Astrocyte (in vitro differentiated cells and primary cell): Measurements from ENCODE around the gene NFS1. TPM values are rescaled to one million over a fixed set of nuclear protein-coding genes. Genes with fewer than 3 reads are reported as not detected.

Source experiments
- DNase-seq: peaks from one replicate; pipeline ENCODE4 v3.0.0-alpha.2; 2010; ENCODE audit warnings: low read depth
- FAIRE-seq: peaks from 2 replicates; lab custom pipeline; 2011; peaks lifted over from hg19 to GRCh38; lab: Jason Lieb, UNC
- H2AFZ ChIP-seq: 2 replicates; pipeline ENCODE4 v1.6.0; 2012; ENCODE audit warnings: low read depth, low read length, inconsistent platforms
- H3K27ac ChIP-seq: 2 replicates; pipeline ENCODE4 v1.5.1; 2011; ENCODE audit warnings: low read depth, low read length, inconsistent platforms
- H3K27me3 ChIP-seq: 2 replicates; pipeline ENCODE4 v1.6.0; 2011; ENCODE audit warnings: low read length, inconsistent platforms; ENCODE audit not compliant: insufficient read depth
- H3K36me3 ChIP-seq: 2 replicates; pipeline ENCODE4 v1.5.1; 2011; ENCODE audit warnings: low read length, inconsistent platforms; ENCODE audit not compliant: insufficient read depth
- H3K4me1 ChIP-seq: 2 replicates; pipeline ENCODE4 v1.5.1; 2011; ENCODE audit warnings: low read length, inconsistent platforms; ENCODE audit not compliant: insufficient read depth
- H3K4me2 ChIP-seq: 2 replicates; pipeline ENCODE4 v1.6.0; 2012; ENCODE audit warnings: low read length, inconsistent platforms
- H3K4me3 ChIP-seq: 2 replicates; pipeline ENCODE4 v1.5.1; 2011; ENCODE audit warnings: low read depth, mild to moderate bottlenecking, low read length, inconsistent platforms; ENCODE audit not compliant: insufficient read depth
- H3K79me2 ChIP-seq: 2 replicates; pipeline ENCODE4 v1.6.0; 2012; ENCODE audit warnings: mild to moderate bottlenecking, low read length, inconsistent platforms; ENCODE audit not compliant: insufficient read depth
- H3K9ac ChIP-seq: 2 replicates; pipeline ENCODE4 v1.6.0; 2012; ENCODE audit warnings: mild to moderate bottlenecking, low read length, inconsistent platforms
- H3K9me3 ChIP-seq: 2 replicates; pipeline ENCODE4 v1.5.1; 2012; ENCODE audit warnings: low read depth, mild to moderate bottlenecking, low read length, inconsistent platforms; ENCODE audit not compliant: insufficient read depth
- H4K20me1 ChIP-seq: 2 replicates; pipeline ENCODE4 v1.6.0; 2012; ENCODE audit warnings: low read length, inconsistent platforms; ENCODE audit not compliant: insufficient read depth
- H3K27ac Mint-ChIP-seq: one replicate; pipeline ENCODE4 v1.8.0; 2021; ENCODE audit warnings: mild to moderate bottlenecking, mixed read lengths; ENCODE audit not compliant: unreplicated experiment
- H3K27me3 Mint-ChIP-seq: one replicate; pipeline ENCODE4 v1.8.0; 2021; ENCODE audit warnings: low read depth, mixed read lengths; ENCODE audit not compliant: unreplicated experiment
- H3K36me3 Mint-ChIP-seq: one replicate; pipeline ENCODE4 v1.8.0; 2021; ENCODE audit warnings: low read depth, mixed read lengths; ENCODE audit not compliant: unreplicated experiment
- H3K4me1 Mint-ChIP-seq: one replicate; pipeline ENCODE4 v1.8.0; 2021; ENCODE audit warnings: low read depth, mixed read lengths; ENCODE audit not compliant: unreplicated experiment
- H3K4me3 Mint-ChIP-seq: one replicate; pipeline ENCODE4 v1.8.0; 2021; ENCODE audit warnings: mild to moderate bottlenecking, moderate library complexity, mixed read lengths; ENCODE audit not compliant: unreplicated experiment
- H3K9me3 Mint-ChIP-seq: one replicate; pipeline ENCODE4 v1.8.0; 2021; ENCODE audit warnings: mild to moderate bottlenecking, mixed read lengths; ENCODE audit not compliant: unreplicated experiment
- CTCF ChIP-seq: IDR thresholded peaks from 2 replicates; pipeline ENCODE4 v1.5.1; 2011; ENCODE audit warnings: low read depth, mild to moderate bottlenecking, inconsistent platforms, low read length, moderate library complexity; ENCODE audit not compliant: insufficient read depth
- EZH2 ChIP-seq: IDR thresholded peaks from 2 replicates; pipeline ENCODE4 v1.6.1; 2012; ENCODE audit warnings: mild to moderate bottlenecking, low read length, inconsistent platforms; ENCODE audit not compliant: insufficient read depth
- total RNA-seq: library from RNA; stranded (reverse); gene quantifications from 2 replicates; pipeline ENCODE4 v1.2.1, GENCODE V29; 2021

Gene NFS1
- total RNA-seq, 1 donor from 2014 or later: 30.3 TPM

- DNase-seq: peak; percentile 18
- H3K79me2 ChIP-seq: peaks cover 78% of the 10 kb centered on the region
- Mint-ChIP-seq H3K27me3 (no peaks in the 10 kb centered on the region), H3K4me3 (no peak overlapping the region), H3K27ac (peak overlapping the region; percentile 82), H3K4me1 (peaks cover 25% of the 10 kb centered on the region), H3K36me3 (peaks cover 16% of the 10 kb centered on the region), H3K9me3 (no peaks in the 10 kb centered on the region)
- no peak overlapping the region for H3K4me3 ChIP-seq
- H3K9ac ChIP-seq: peak overlapping the region; percentile 0
- no peak overlapping the region for H3K27ac ChIP-seq
- peaks cover 75% of the 10 kb centered on the region for H4K20me1 ChIP-seq
- TF ChIP-seq EZH2 (no peak), CTCF (no peak)
- peaks cover 54% of the 10 kb centered on the region for H3K36me3 ChIP-seq
- FAIRE-seq: no peak
- no peaks in the 10 kb centered on the region for H3K27me3 ChIP-seq
- no peaks in the 10 kb centered on the region for H3K9me3 ChIP-seq
- H2AFZ ChIP-seq: no peak overlapping the region
- H3K4me1 ChIP-seq: peaks cover 19% of the 10 kb centered on the region
- no peak overlapping the region for H3K4me2 ChIP-seq
Observed at GRCh38 chr20:35702051-35702823, 3.1 kb upstream of the NFS1 start.

GRCh38 chr20:35700625-35701148, 1.5 kb upstream of the NFS1 start:
- Histone ChIP-seq H3K4me2 (peak overlapping the region; percentile 100), H2AFZ (no peak overlapping the region), H3K36me3 (peaks cover 41% of the 10 kb centered on the region), H3K79me2 (peaks cover 73% of the 10 kb centered on the region), H3K4me1 (peaks cover 19% of the 10 kb centered on the region), H4K20me1 (peaks cover 62% of the 10 kb centered on the region), H3K9ac (peak overlapping the region; percentile 97), H3K4me3 (peak overlapping the region; percentile 97), H3K27ac (no peak overlapping the region), H3K9me3 (no peaks in the 10 kb centered on the region), H3K27me3 (no peaks in the 10 kb centered on the region)
- no peak for FAIRE-seq
- DNase-seq: no peak
- H3K4me1 Mint-ChIP-seq: peaks cover 26% of the 10 kb centered on the region
- TF ChIP-seq EZH2: no peak
- TF ChIP-seq CTCF: no peak
- peak overlapping the region; percentile 98 for H3K27ac Mint-ChIP-seq
- peaks cover 19% of the 10 kb centered on the region for H3K36me3 Mint-ChIP-seq
- no peaks in the 10 kb centered on the region for H3K27me3 Mint-ChIP-seq
- H3K4me3 Mint-ChIP-seq: peak overlapping the region; percentile 99
- H3K9me3 Mint-ChIP-seq: no peaks in the 10 kb centered on the region
